Retinal pigment epithelial cell (primary cell): ENCODE results near the gene HK3.

Source experiments
- DNase-seq: peaks from one replicate; pipeline ENCODE4 v3.0.0-alpha.2; 2010; ENCODE audit warnings: low read depth
- H3K4me3 ChIP-seq: 2 replicates; pipeline ENCODE4 v1.5.1; 2011; ENCODE audit warnings: mild to moderate bottlenecking, low read length, control low read depth, moderate library complexity
- CTCF ChIP-seq: conservative IDR thresholded peaks from 2 replicates; pipeline ENCODE4 v1.5.1; 2011; ENCODE audit warnings: low read depth, low read length, control low read depth, inconsistent platforms

The HK3 gene

GRCh38 chr5:176844706-176845391 lies 54.3 kb downstream of the HK3 start:
- H3K4me3 ChIP-seq = no peak overlapping the region
- no peak for TF ChIP-seq CTCF
- no peak for DNase-seq

- no peak overlapping the region for H3K4me3 ChIP-seq
- DNase-seq = no peak
- no peak for TF ChIP-seq CTCF
These were observed 54.9 kb downstream of the HK3 start for GRCh38 chr5:176844281-176844680.

GRCh38 chr5:176843673-176844072 lies 55.5 kb downstream of the HK3 start:
- no peak for DNase-seq
- TF ChIP-seq CTCF = no peak
- no peak overlapping the region for H3K4me3 ChIP-seq

GRCh38 chr5:176837707-176838115 lies 61.4 kb downstream of the HK3 start:
- H3K4me3 ChIP-seq = no peak overlapping the region
- no peak for TF ChIP-seq CTCF
- peak; percentile 54 for DNase-seq

- TF ChIP-seq CTCF = no peak
- no peak overlapping the region for H3K4me3 ChIP-seq
- no peak for DNase-seq
These were observed 62.1 kb downstream of the HK3 start for GRCh38 chr5:176836811-176837706.

- no peak for TF ChIP-seq CTCF
- DNase-seq = no peak
- no peak overlapping the region for H3K4me3 ChIP-seq
These were observed 63.2 kb downstream of the HK3 start for GRCh38 chr5:176835918-176836317.
